HepG2 (cell line): ENCODE data around the gene DNAL4. TPM values are rescaled to one million over a fixed set of nuclear protein-coding genes. Genes with fewer than 3 reads are reported as not detected.

Source experiments
- CREM ChIP-seq, 2 experiments: sonication (generic) in 1 of 2; formaldehyde crosslinking in 1 of 2; IDR thresholded peaks; 2 replicates each; pipeline versions ENCODE4 v1.4.0 to v1.6.1; 2016 to 2020; ENCODE audit warnings: antibody characterized with exemption in 1 of 2, mild to moderate bottlenecking in 1 of 2, missing genetic modification reagents in 1 of 2
- EED ChIP-seq: sonication (generic); formaldehyde crosslinking; IDR thresholded peaks from 2 replicates; pipeline ENCODE4 v1.5.0; 2020; ENCODE audit warnings: mild to moderate bottlenecking, missing genetic modification reagents
- GPN1 ChIP-seq: sonication (generic); formaldehyde crosslinking; IDR thresholded peaks from 2 replicates; pipeline ENCODE4 v1.5.1; 2020; ENCODE audit warnings: missing genetic modification reagents, borderline replicate concordance
- IRF2 ChIP-seq: IDR thresholded peaks from 2 replicates; pipeline ENCODE4 v1.6.1; 2018; ENCODE audit warnings: missing genetic modification reagents, missing compliant biosample characterization
- NCOA5 ChIP-seq: sonication (generic); formaldehyde crosslinking; IDR thresholded peaks from 2 replicates; pipeline ENCODE4 v1.4.0; 2020; ENCODE audit warnings: missing genetic modification reagents
- SP1 ChIP-seq, 2 experiments: fragments of 450-650 bp in 1 of 2; sonication (generic) in 1 of 2; formaldehyde crosslinking in 1 of 2; IDR thresholded peaks; 2 replicates each; pipeline versions ENCODE4 v1.4.0 to v1.6.1; 2016 to 2020; ENCODE audit warnings: missing genetic modification reagents in 1 of 2
- SPEN ChIP-seq: sonication (generic); formaldehyde crosslinking; IDR thresholded peaks from 2 replicates; pipeline ENCODE4 v1.5.1; 2020; ENCODE audit warnings: low read depth, mild to moderate bottlenecking, missing genetic modification reagents
- TBL1XR1 ChIP-seq: fragments of 150-350 bp; IDR thresholded peaks from 2 replicates; pipeline ENCODE4 v1.6.1; 2014; ENCODE audit warnings: borderline replicate concordance, low read length; ENCODE audit not compliant: partially characterized antibody
- WIZ ChIP-seq: sonication (generic); formaldehyde crosslinking; IDR thresholded peaks from 2 replicates; pipeline ENCODE4 v1.5.1; 2020; ENCODE audit warnings: mild to moderate bottlenecking, missing genetic modification reagents
- ZBTB46 ChIP-seq: sonication (generic); formaldehyde crosslinking; IDR thresholded peaks from 2 replicates; pipeline ENCODE4 v1.4.0; 2020; ENCODE audit warnings: mild to moderate bottlenecking, missing genetic modification reagents, borderline replicate concordance
- ZFP37 ChIP-seq: sonication (generic); formaldehyde crosslinking; IDR thresholded peaks from 2 replicates; pipeline ENCODE4 v1.4.0; 2020; ENCODE audit warnings: missing genetic modification reagents, borderline replicate concordance
- ZKSCAN8 ChIP-seq: IDR thresholded peaks from 2 replicates; pipeline ENCODE4 v1.6.1; 2016; ENCODE audit warnings: borderline replicate concordance, missing genetic modification reagents, missing compliant biosample characterization
- ZNF280D ChIP-seq: sonication (generic); formaldehyde crosslinking; IDR thresholded peaks from 2 replicates; pipeline ENCODE4 v1.5.1; 2020; ENCODE audit warnings: mild to moderate bottlenecking, missing genetic modification reagents
- ZNF598 ChIP-seq: sonication (generic); formaldehyde crosslinking; IDR thresholded peaks from 2 replicates; pipeline ENCODE4 v1.5.1; 2020; ENCODE audit warnings: mild to moderate bottlenecking, missing genetic modification reagents, borderline replicate concordance
- ZNF724P ChIP-seq: sonication (generic); formaldehyde crosslinking; IDR thresholded peaks from 2 replicates; pipeline ENCODE4 v1.8.0; 2022; ENCODE audit warnings: missing genetic modification reagents, borderline replicate concordance
- ZNF740 ChIP-seq: sonication (generic); formaldehyde crosslinking; IDR thresholded peaks from 2 replicates; pipeline ENCODE4 v1.4.0; 2020; ENCODE audit warnings: missing genetic modification reagents
- ZNF816 ChIP-seq: sonication (generic); formaldehyde crosslinking; IDR thresholded peaks from 2 replicates; pipeline ENCODE4 v1.8.0; 2022; ENCODE audit warnings: missing genetic modification reagents, mild to moderate bottlenecking, borderline replicate concordance
- polyA plus RNA-seq, 8 experiments: library from polyadenylated mRNA; depleted of rRNA in 3 of 8; stranded (reverse) in 7 of 8; unstranded in 1 of 8; fragments of >200 nt; fragmentation: Illumina TruSeq in 4 of 8; extraction: Trizol in 4 of 8; gene quantifications; 2 replicates each; pipeline versions ENCODE4 v1.2.1 to v1.2.3, GENCODE V29; 2011 to 2016; ENCODE audit warnings: low read depth in 4 of 8, missing spikeins in 1 of 8, mixed read lengths in 1 of 8; ENCODE audit not compliant: insufficient read depth in 1 of 8
- total RNA-seq, 5 experiments: library from RNA; depleted of rRNA; stranded (reverse); fragments of >200 nt; fragmentation: Illumina TruSeq; extraction: Trizol; gene quantifications; 2 replicates each; pipeline ENCODE4 v1.2.3, GENCODE V29; 2016; ENCODE audit warnings: low read depth in 1 of 5
- TF ChIP-seq, protein P1 (sequence below): sonication (generic); formaldehyde crosslinking; IDR thresholded peaks from 2 replicates; pipeline ENCODE4 v1.8.0; 2022; ENCODE audit warnings: missing genetic modification reagents, mild to moderate bottlenecking, inconsistent platforms, borderline replicate concordance
- TF ChIP-seq, protein P2 (sequence below): sonication (generic); formaldehyde crosslinking; IDR thresholded peaks from 2 replicates; pipeline ENCODE4 v1.4.0; 2020; ENCODE audit warnings: missing genetic modification reagents, mild to moderate bottlenecking, borderline replicate concordance

Gene DNAL4
- total and polyA plus RNA-seq, 2 of the 13 experiments (the other 11 are each of a cell fraction or from before 2014, with no cell fraction given), result 8.0 to 10.7 TPM

- TF ChIP-seq, protein P1, sequence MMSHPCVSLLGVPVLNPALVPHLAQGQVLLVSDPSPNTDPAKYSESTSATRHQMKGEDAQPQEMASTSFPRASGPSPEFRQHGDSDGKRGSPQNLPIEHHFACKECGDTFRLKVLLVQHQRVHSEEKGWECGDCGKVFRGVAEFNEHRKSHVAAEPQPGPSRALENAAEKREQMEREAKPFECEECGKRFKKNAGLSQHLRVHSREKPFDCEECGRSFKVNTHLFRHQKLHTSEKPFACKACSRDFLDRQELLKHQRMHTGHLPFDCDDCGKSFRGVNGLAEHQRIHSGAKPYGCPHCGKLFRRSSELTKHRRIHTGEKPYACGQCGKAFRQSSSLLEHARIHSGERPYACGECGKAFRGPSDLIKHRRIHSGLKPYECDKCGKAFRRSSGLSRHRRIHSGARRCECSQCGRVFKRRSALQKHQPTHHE, result no peak
- TF ChIP-seq, protein P2, sequence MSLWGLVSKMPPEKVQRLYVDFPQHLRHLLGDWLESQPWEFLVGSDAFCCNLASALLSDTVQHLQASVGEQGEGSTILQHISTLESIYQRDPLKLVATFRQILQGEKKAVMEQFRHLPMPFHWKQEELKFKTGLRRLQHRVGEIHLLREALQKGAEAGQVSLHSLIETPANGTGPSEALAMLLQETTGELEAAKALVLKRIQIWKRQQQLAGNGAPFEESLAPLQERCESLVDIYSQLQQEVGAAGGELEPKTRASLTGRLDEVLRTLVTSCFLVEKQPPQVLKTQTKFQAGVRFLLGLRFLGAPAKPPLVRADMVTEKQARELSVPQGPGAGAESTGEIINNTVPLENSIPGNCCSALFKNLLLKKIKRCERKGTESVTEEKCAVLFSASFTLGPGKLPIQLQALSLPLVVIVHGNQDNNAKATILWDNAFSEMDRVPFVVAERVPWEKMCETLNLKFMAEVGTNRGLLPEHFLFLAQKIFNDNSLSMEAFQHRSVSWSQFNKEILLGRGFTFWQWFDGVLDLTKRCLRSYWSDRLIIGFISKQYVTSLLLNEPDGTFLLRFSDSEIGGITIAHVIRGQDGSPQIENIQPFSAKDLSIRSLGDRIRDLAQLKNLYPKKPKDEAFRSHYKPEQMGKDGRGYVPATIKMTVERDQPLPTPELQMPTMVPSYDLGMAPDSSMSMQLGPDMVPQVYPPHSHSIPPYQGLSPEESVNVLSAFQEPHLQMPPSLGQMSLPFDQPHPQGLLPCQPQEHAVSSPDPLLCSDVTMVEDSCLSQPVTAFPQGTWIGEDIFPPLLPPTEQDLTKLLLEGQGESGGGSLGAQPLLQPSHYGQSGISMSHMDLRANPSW (CRISPR knock-in tag), result no peak
- no peak for TF ChIP-seq IRF2 (CRISPR knock-in tag)
- TF ChIP-seq NCOA5 (CRISPR knock-in tag), result no peak
- TF ChIP-seq WIZ (CRISPR knock-in tag), result no peak
- TF ChIP-seq ZNF724P (CRISPR knock-in tag), result no peak
- TF ChIP-seq ZNF280D, result no peak
- no peak for TF ChIP-seq SP1 (IDR thresholded peaks at IDR 0.05)
- TF ChIP-seq SP1 (CRISPR knock-in tag; IDR thresholded peaks at IDR 0.05), result peak; percentile 35; the same call in 1 of the 2 replicates
- TF ChIP-seq SPEN, result no peak; the same call in 1 of the 2 replicates
- no peak for TF ChIP-seq EED (CRISPR knock-in tag)
- no peak for TF ChIP-seq TBL1XR1
- TF ChIP-seq ZNF598 (CRISPR knock-in tag), result no peak
- no peak for TF ChIP-seq ZNF816 (CRISPR knock-in tag)
- no peak for TF ChIP-seq GPN1
- peak; percentile 45; the same call in 1 of the 2 replicates for TF ChIP-seq CREM (IDR thresholded peaks at IDR 0.05)
- TF ChIP-seq CREM (CRISPR knock-in tag; IDR thresholded peaks at IDR 0.05), result no peak
- no peak for TF ChIP-seq ZNF740 (CRISPR knock-in tag)
- no peak for TF ChIP-seq ZFP37 (CRISPR knock-in tag)
- no peak for TF ChIP-seq ZBTB46 (CRISPR knock-in tag)
- TF ChIP-seq ZKSCAN8, result no peak
Measured at GRCh38 chr22:38793721-38794466, at the start of gene DNAL4 (continued).
